Hematopoietic multipotent progenitor cell (in vitro differentiated cells): ENCODE measurements around the gene PREX1. TPM values are rescaled to one million over a fixed set of nuclear protein-coding genes. Genes with fewer than 3 reads are reported as not detected.
A peak's percentile ranks its signal among the peaks of the same experiment; 100 is the strongest.
"Not testable (repeated sequence)": the region's sequence is repeated elsewhere in the genome, so short reads cannot be mapped to it uniquely, and the experiment has no call there.

Experiments
- DNase-seq, 3 donors: peaks; one replicate each; pipeline ENCODE4 v3.0.0-alpha.2; 2011 to 2015; ENCODE audit warnings: low read depth in 2 of 3, low spot score in 2 of 3
- total RNA-seq: library from RNA; depleted of rRNA; stranded (reverse); fragments of >200 nt; gene quantifications from one replicate; pipeline ENCODE4 v1.2.3, GENCODE V29; 2012

Gene PREX1
- total RNA-seq, 1 donor, result 92.6 TPM

- no peak for DNase-seq
Measured at GRCh38 chr20:48813446-48813747, 14.4 kb downstream of the PREX1 start.

- DNase-seq, result no peak
Measured at GRCh38 chr20:48812600-48813445, 15.0 kb downstream of the PREX1 start.

GRCh38 chr20:48812114-48812513 is 15.7 kb downstream of the PREX1 start:
- not testable (repeated sequence) for DNase-seq

- no peak for DNase-seq
Measured at GRCh38 chr20:48809673-48810072, 18.1 kb downstream of the PREX1 start.

GRCh38 chr20:48808382-48809034 is 19.3 kb downstream of the PREX1 start:
- DNase-seq, result no peak

- no peak for DNase-seq
Measured at GRCh38 chr20:48807586-48808381, 20.0 kb downstream of the PREX1 start.

GRCh38 chr20:48807051-48807450 is 20.7 kb downstream of the PREX1 start:
- DNase-seq, result no peak

- no peak for DNase-seq
Measured at GRCh38 chr20:48805716-48806115, 22.1 kb downstream of the PREX1 start.

- DNase-seq, result no peak
Measured at GRCh38 chr20:48805286-48805685, 22.5 kb downstream of the PREX1 start.

- no peak for DNase-seq
Measured at GRCh38 chr20:48804300-48804980, 23.4 kb downstream of the PREX1 start.

GRCh38 chr20:48803176-48804053 is 24.4 kb downstream of the PREX1 start:
- DNase-seq, result no peak

- no peak for DNase-seq
Measured at GRCh38 chr20:48802647-48803046, 25.2 kb downstream of the PREX1 start.

GRCh38 chr20:48802216-48802615 is 25.6 kb downstream of the PREX1 start:
- no peak for DNase-seq

- DNase-seq, result no peak
Measured at GRCh38 chr20:48801197-48801596, 26.6 kb downstream of the PREX1 start.

- no peak for DNase-seq
Measured at GRCh38 chr20:48800177-48800576, 27.6 kb downstream of the PREX1 start.

GRCh38 chr20:48799328-48800105 is 28.3 kb downstream of the PREX1 start:
- peak in 1 of 3 donors; percentile 50 for DNase-seq

- DNase-seq, result no peak
Measured at GRCh38 chr20:48797850-48798747, 29.7 kb downstream of the PREX1 start.

GRCh38 chr20:48797275-48797825 is 30.4 kb downstream of the PREX1 start:
- DNase-seq, result no peak
